PC-3 (cell line): ENCODE measurements around the gene CAMTA1. TPM values are rescaled to one million over a fixed set of nuclear protein-coding genes. Genes with fewer than 3 reads are reported as not detected.

Experiments
- ATAC-seq: fragments of 200-7000 bp; cut with Tn5 transposase; 2 replicates; pipeline ENCODE4 v1.9.1; 2020; ENCODE audit warnings: mild to moderate bottlenecking, moderate library complexity
- BruUV-seq: library from RNA; stranded (reverse); fragments of 400-500 nt; replicated peaks from 2 replicates; lab custom pipeline; 2021; lab: Mats Ljungman, UMichigan
- CTCF ChIA-PET: fragments of 300-600 bp; sonication (Branson Sonifier 250); formaldehyde crosslinking; loops from one replicate; lab custom pipeline; 2022; ENCODE audit warnings: antibody characterized with exemption; lab: Charles Lee
- POLR2A ChIA-PET: fragments of 300-600 bp; sonication (Branson Sonifier 250); formaldehyde crosslinking; loops from one replicate; lab custom pipeline; 2022; ENCODE audit warnings: antibody characterized with exemption; ENCODE audit not compliant: unreplicated experiment; lab: Charles Lee
- DNase-seq: peaks from one replicate; pipeline ENCODE4 v3.0.0-alpha.2; 2015
- H2AFZ ChIP-seq: fragments of 300-600 bp; sonication (generic); 2 replicates; pipeline ENCODE4 v1.6.0; 2016; ENCODE audit warnings: antibody characterized with exemption, low read length
- H3F3A ChIP-seq: fragments of 300-600 bp; sonication (generic); one replicate; pipeline ENCODE4 v1.6.0; 2017; ENCODE audit warnings: antibody characterized with exemption, low read length, control low read depth, mild to moderate bottlenecking; ENCODE audit not compliant: unreplicated experiment
- H3K27ac ChIP-seq: fragments of 300-600 bp; sonication (generic); 2 replicates; pipeline ENCODE4 v1.5.1; 2016; ENCODE audit warnings: mild to moderate bottlenecking, low read length
- H3K27me3 ChIP-seq: fragments of 300-600 bp; sonication (generic); 2 replicates; pipeline ENCODE4 v1.6.1; 2016; ENCODE audit warnings: low read length, mixed read lengths
- H3K36me3 ChIP-seq: fragments of 300-600 bp; sonication (generic); 2 replicates; pipeline ENCODE4 v1.6.1; 2016; ENCODE audit warnings: low read depth, mixed run types, low read length, mixed read lengths
- H3K4me1 ChIP-seq: fragments of 300-600 bp; sonication (generic); 2 replicates; pipeline ENCODE4 v1.5.1; 2016; ENCODE audit warnings: low read length; ENCODE audit not compliant: insufficient read depth
- H3K4me2 ChIP-seq: fragments of 300-600 bp; sonication (generic); 2 replicates; pipeline ENCODE4 v1.6.0; 2016; ENCODE audit warnings: low read length
- H3K4me3 ChIP-seq: fragments of 300-600 bp; sonication (generic); 2 replicates; pipeline ENCODE4 v1.5.1; 2016; ENCODE audit warnings: mild to moderate bottlenecking, low read length, mixed read lengths
- H3K79me2 ChIP-seq: fragments of 300-600 bp; sonication (generic); 2 replicates; pipeline ENCODE4 v1.6.1; 2017; ENCODE audit warnings: low read length, mixed read lengths
- H3K9ac ChIP-seq: fragments of 300-600 bp; sonication (generic); 2 replicates; pipeline ENCODE4 v1.6.0; 2016; ENCODE audit warnings: mild to moderate bottlenecking, low read length
- H3K9me2 ChIP-seq: fragments of 300-600 bp; sonication (generic); replicated peaks from 2 replicates; pipeline ENCODE4 v1.6.1; 2016; ENCODE audit warnings: mixed run types, low read length, mixed read lengths
- H3K9me3 ChIP-seq: fragments of 300-600 bp; sonication (generic); 2 replicates; pipeline ENCODE4 v1.6.1; 2016; ENCODE audit warnings: low read length, mixed read lengths
- H4K20me1 ChIP-seq: fragments of 300-600 bp; sonication (generic); 2 replicates; pipeline ENCODE4 v1.6.1; 2016; ENCODE audit warnings: low read length, mixed read lengths
- EZH2 ChIP-seq: fragments of 300-600 bp; sonication (generic); IDR thresholded peaks from one replicate; pipeline ENCODE4 v1.6.1; 2017; ENCODE audit warnings: antibody characterized with exemption, mild to moderate bottlenecking, low read length; ENCODE audit not compliant: unreplicated experiment
- EZH2phosphoT487 ChIP-seq: fragments of 300-600 bp; sonication (generic); IDR thresholded peaks from 2 replicates; pipeline ENCODE4 v1.6.1; 2018; ENCODE audit warnings: mild to moderate bottlenecking, antibody characterized with exemption, low read length, borderline replicate concordance
- intact Hi-C: fragments of 100-400 bp; cut with micrococcal nuclease; formaldehyde crosslinking; loops from 2 replicates; pipeline ENCODE4 v1.9.0; 2023
- total RNA-seq: library from RNA; depleted of rRNA; stranded (reverse); fragments of >200 nt; gene quantifications from 2 replicates; pipeline ENCODE4 v1.2.3, GENCODE V29; 2014
- TF ChIP-seq, protein P1 (sequence below): fragments of 300-600 bp; sonication (generic); conservative IDR thresholded peaks from 2 replicates; pipeline ENCODE4 v1.5.1; 2017; ENCODE audit warnings: antibody characterized with exemption, low read depth, mild to moderate bottlenecking, low read length

CAMTA1 gene
- total RNA-seq, 1 experiment from 2014 or later = 40.8 TPM

DNA sequence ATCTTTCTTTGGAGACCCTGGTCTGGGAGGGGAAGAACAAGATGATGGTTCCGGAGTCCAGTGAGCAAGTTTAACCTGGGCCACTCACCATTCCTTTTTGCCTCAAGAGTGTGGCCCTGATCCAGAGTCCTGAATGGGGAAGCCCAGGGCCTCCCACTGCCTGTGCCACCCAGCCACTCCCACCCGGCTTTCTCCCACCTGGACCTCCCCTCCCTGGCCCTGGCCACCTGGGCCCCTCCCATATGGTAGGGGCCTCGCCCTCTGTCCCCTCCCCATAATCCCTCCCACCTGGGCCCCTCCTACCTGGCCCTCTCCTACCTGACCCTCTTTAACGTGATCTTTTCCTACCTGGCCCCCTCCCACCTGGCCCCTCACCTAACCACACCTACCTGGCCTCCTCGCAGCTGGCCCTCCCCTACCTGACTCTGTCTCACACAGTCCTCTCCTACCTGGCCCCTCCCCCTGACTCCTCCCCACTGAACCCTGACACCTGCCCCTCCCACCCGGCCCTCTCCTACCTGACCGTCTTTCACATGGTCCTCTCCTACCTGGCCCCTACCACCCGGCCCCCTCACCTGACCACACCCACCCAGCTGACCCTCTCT is 765.1 kb downstream of the CAMTA1 start:
- Histone ChIP-seq H3K27me3 (peaks cover 14% of the 10 kb centered on the region), H4K20me1 (no peaks in the 10 kb centered on the region), H3K9ac (no peak overlapping the region), H3K4me1 (peaks cover 12% of the 10 kb centered on the region; the same call in 1 of the 2 replicates), H2AFZ (no peak overlapping the region), H3K27ac (no peak overlapping the region), H3K79me2 (no peaks in the 10 kb centered on the region), H3K4me3 (no peak overlapping the region), H3K9me2 (no peaks in the 10 kb centered on the region), H3K4me2 (no peak overlapping the region), H3F3A (no peaks in the 10 kb centered on the region), H3K36me3 (no peaks in the 10 kb centered on the region), H3K9me3 (no peaks in the 10 kb centered on the region)
- POLR2A ChIA-PET = no interaction called here
- DNase-seq (no peak), ATAC-seq (no peak)
- TF ChIP-seq EZH2 (no peak), EZH2phosphoT487 (no peak)
- TF ChIP-seq, protein P1, sequence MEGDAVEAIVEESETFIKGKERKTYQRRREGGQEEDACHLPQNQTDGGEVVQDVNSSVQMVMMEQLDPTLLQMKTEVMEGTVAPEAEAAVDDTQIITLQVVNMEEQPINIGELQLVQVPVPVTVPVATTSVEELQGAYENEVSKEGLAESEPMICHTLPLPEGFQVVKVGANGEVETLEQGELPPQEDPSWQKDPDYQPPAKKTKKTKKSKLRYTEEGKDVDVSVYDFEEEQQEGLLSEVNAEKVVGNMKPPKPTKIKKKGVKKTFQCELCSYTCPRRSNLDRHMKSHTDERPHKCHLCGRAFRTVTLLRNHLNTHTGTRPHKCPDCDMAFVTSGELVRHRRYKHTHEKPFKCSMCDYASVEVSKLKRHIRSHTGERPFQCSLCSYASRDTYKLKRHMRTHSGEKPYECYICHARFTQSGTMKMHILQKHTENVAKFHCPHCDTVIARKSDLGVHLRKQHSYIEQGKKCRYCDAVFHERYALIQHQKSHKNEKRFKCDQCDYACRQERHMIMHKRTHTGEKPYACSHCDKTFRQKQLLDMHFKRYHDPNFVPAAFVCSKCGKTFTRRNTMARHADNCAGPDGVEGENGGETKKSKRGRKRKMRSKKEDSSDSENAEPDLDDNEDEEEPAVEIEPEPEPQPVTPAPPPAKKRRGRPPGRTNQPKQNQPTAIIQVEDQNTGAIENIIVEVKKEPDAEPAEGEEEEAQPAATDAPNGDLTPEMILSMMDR = no peak
- BruUV-seq = no TSS peak
- intact Hi-C loops = no loop called here
- CTCF ChIA-PET = interaction anchor here (0.6 kb wide), 1 partner anchor 327 kb away, joined by 3 read pairs; no protein-coding TSS in a partner anchor

DNA sequence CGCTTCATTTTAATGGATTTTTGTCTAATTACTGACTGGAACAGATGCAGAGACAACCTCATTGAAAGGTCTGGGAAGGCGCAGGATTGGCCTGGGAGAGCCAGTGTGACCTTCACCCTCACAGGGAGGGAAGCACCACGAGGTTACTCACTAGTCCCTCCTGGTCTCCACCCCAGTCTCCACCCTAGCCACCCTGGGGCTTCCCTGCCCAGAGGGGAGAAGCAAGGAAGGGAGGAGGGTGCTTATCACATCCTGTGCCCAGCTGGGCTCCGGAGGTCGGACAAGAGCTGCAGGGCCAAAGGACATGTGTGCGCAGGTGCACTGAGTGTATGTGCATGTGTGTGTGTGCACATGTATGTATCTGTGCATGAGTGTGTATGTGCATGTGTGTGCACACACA is 765.7 kb downstream of the CAMTA1 start:
- peaks cover 12% of the 10 kb centered on the region; the same call in 1 of the 2 replicates for H3K4me1 ChIP-seq
- H3K9me3 ChIP-seq = no peaks in the 10 kb centered on the region
- H3K9ac ChIP-seq = no peak overlapping the region
- CTCF ChIA-PET = no interaction called here
- H3K4me3 ChIP-seq = no peak overlapping the region
- no peak overlapping the region for H3K27ac ChIP-seq
- no peaks in the 10 kb centered on the region for H3K36me3 ChIP-seq
- DNase-seq (no peak), ATAC-seq (no peak)
- no TSS peak for BruUV-seq
- no peak overlapping the region for H3K4me2 ChIP-seq
- H3F3A ChIP-seq = no peaks in the 10 kb centered on the region
- H3K79me2 ChIP-seq = no peaks in the 10 kb centered on the region
- TF ChIP-seq EZH2phosphoT487 (no peak), EZH2 (no peak)
- TF ChIP-seq, protein P1 = no peak
- no peaks in the 10 kb centered on the region for H4K20me1 ChIP-seq
- POLR2A ChIA-PET = no interaction called here
- H3K27me3 ChIP-seq = peaks cover 17% of the 10 kb centered on the region
- H3K9me2 ChIP-seq = no peaks in the 10 kb centered on the region
- no peak overlapping the region for H2AFZ ChIP-seq
- intact Hi-C loops = no loop called here

- no peaks in the 10 kb centered on the region for H3F3A ChIP-seq
- DNase-seq = no peak
- H3K9me3 ChIP-seq = no peaks in the 10 kb centered on the region
- ChIA-PET CTCF (no interaction called here), POLR2A (no interaction called here)
- TF ChIP-seq EZH2phosphoT487 (no peak), EZH2 (no peak)
- TF ChIP-seq, protein P1 = no peak
- intact Hi-C loops = no loop called here
- no peaks in the 10 kb centered on the region for H3K9me2 ChIP-seq
- H3K79me2 ChIP-seq = no peaks in the 10 kb centered on the region
- peaks cover 12% of the 10 kb centered on the region; the same call in 1 of the 2 replicates for H3K4me1 ChIP-seq
- no TSS peak for BruUV-seq
- H3K27ac ChIP-seq = no peak overlapping the region
- no peaks in the 10 kb centered on the region for H4K20me1 ChIP-seq
- no peak for ATAC-seq
- no peak overlapping the region for H2AFZ ChIP-seq
- no peaks in the 10 kb centered on the region for H3K36me3 ChIP-seq
- H3K4me2 ChIP-seq = no peak overlapping the region
- H3K27me3 ChIP-seq = peaks cover 22% of the 10 kb centered on the region
- no peak overlapping the region for H3K4me3 ChIP-seq
- H3K9ac ChIP-seq = no peak overlapping the region
Measured at GRCh38 chr1:7551442-7551841, 766.2 kb downstream of the CAMTA1 start.
